ENCODE measurements around the gene CD34. TPM values are rescaled to one million over a fixed set of nuclear protein-coding genes. Genes with fewer than 3 reads are reported as not detected.

The CD34 gene
- polyA plus RNA-seq, 4 donors = 1.1 to 23.7 (median 9.7) TPM

GRCh38 chr1:207892764-207893163 lies 18.2 kb downstream of the CD34 start:
- DNase-seq = no peak
- Histone ChIP-seq H3K9me3 (ENCODE audit: control insufficient read depth in 2 of 2, insufficient read depth in 1 of 2, low read depth in 1 of 2, low read length in 1 of 2) (no peaks in the 10 kb centered on the region), H3K27ac (ENCODE audit: low read depth in 1 of 3, low read length in 2 of 3) (no peak overlapping the region), H3K4me3 (ENCODE audit: low read depth in 1 of 3, low read length in 3 of 3) (no peak overlapping the region), H3K36me3 (ENCODE audit: control insufficient read depth in 3 of 3, insufficient read depth in 2 of 3, low read depth in 1 of 3, low read length in 3 of 3) (peaks cover 0 to 3% (median 0%) of the 10 kb centered on the region in 3 donors), H3K4me1 (ENCODE audit: control insufficient read depth in 3 of 3, insufficient read depth in 2 of 3, low read depth in 1 of 3, low read length in 2 of 3) (peaks cover 3 to 8% (median 3%) of the 10 kb centered on the region in 3 donors), H3K27me3 (ENCODE audit: control insufficient read depth in 3 of 3, insufficient read depth in 3 of 3, low read length in 3 of 3) (peaks cover 0 to 10% (median 3%) of the 10 kb centered on the region in 3 donors)
- WGBS, 3 donors = 68 to 89% (median 85%) methylated on average over 5 of the region's 5 CpGs
- no peak for FAIRE-seq

GRCh38 chr1:207891148-207891547 lies 19.8 kb downstream of the CD34 start:
- no peaks in the 10 kb centered on the region for H3K9me3 ChIP-seq (ENCODE audit: control insufficient read depth in 2 of 2, insufficient read depth in 1 of 2, low read depth in 1 of 2, low read length in 1 of 2)
- no peak overlapping the region for H3K4me3 ChIP-seq (ENCODE audit: low read depth in 1 of 3, low read length in 3 of 3)
- no peak for FAIRE-seq
- peak overlapping the region in 1 of 3 donors; percentile 71 for H3K27ac ChIP-seq (ENCODE audit: low read depth in 1 of 3, low read length in 2 of 3)
- 91 to 94% (median 93%) methylated on average over 6 of the region's 6 CpGs for WGBS, 3 donors
- H3K36me3 ChIP-seq (ENCODE audit: control insufficient read depth in 3 of 3, insufficient read depth in 2 of 3, low read depth in 1 of 3, low read length in 3 of 3) = peaks cover 0 to 3% (median 0%) of the 10 kb centered on the region in 3 donors
- peaks cover 0 to 10% (median 3%) of the 10 kb centered on the region in 3 donors for H3K27me3 ChIP-seq (ENCODE audit: control insufficient read depth in 3 of 3, insufficient read depth in 3 of 3, low read length in 3 of 3)
- no peak for DNase-seq
- peaks cover 3 to 8% (median 3%) of the 10 kb centered on the region in 3 donors for H3K4me1 ChIP-seq (ENCODE audit: control insufficient read depth in 3 of 3, insufficient read depth in 2 of 3, low read depth in 1 of 3, low read length in 2 of 3)

GRCh38 chr1:207890136-207890738 lies 20.7 kb downstream of the CD34 start:
- no peak for FAIRE-seq
- peak; percentile 37 to 40 for DNase-seq
- 31 to 39% (median 33%) methylated on average over 4 of the region's 4 CpGs for WGBS, 3 donors
- H3K27ac ChIP-seq (ENCODE audit: low read depth in 1 of 3, low read length in 2 of 3) = peak overlapping the region; percentile 23 to 71 (median 45)
- H3K4me3 ChIP-seq (ENCODE audit: low read depth in 1 of 3, low read length in 3 of 3) = no peak overlapping the region
- peaks cover 0 to 9% (median 3%) of the 10 kb centered on the region in 3 donors for H3K27me3 ChIP-seq (ENCODE audit: control insufficient read depth in 3 of 3, insufficient read depth in 3 of 3, low read length in 3 of 3)
- peaks cover 3 to 14% (median 3%) of the 10 kb centered on the region in 3 donors for H3K4me1 ChIP-seq (ENCODE audit: control insufficient read depth in 3 of 3, insufficient read depth in 2 of 3, low read depth in 1 of 3, low read length in 2 of 3)
- peaks cover 0 to 3% (median 0%) of the 10 kb centered on the region in 3 donors for H3K36me3 ChIP-seq (ENCODE audit: control insufficient read depth in 3 of 3, insufficient read depth in 2 of 3, low read depth in 1 of 3, low read length in 3 of 3)
- H3K9me3 ChIP-seq (ENCODE audit: control insufficient read depth in 2 of 2, insufficient read depth in 1 of 2, low read depth in 1 of 2, low read length in 1 of 2) = no peaks in the 10 kb centered on the region

- Histone ChIP-seq H3K27me3 (ENCODE audit: control insufficient read depth in 3 of 3, insufficient read depth in 3 of 3, low read length in 3 of 3) (peaks cover 0 to 5% (median 3%) of the 10 kb centered on the region in 3 donors), H3K9me3 (ENCODE audit: control insufficient read depth in 2 of 2, insufficient read depth in 1 of 2, low read depth in 1 of 2, low read length in 1 of 2) (no peaks in the 10 kb centered on the region), H3K4me1 (ENCODE audit: control insufficient read depth in 3 of 3, insufficient read depth in 2 of 3, low read depth in 1 of 3, low read length in 2 of 3) (peaks cover 3 to 16% (median 3%) of the 10 kb centered on the region in 3 donors), H3K36me3 (ENCODE audit: control insufficient read depth in 3 of 3, insufficient read depth in 2 of 3, low read depth in 1 of 3, low read length in 3 of 3) (peaks cover 0 to 3% (median 0%) of the 10 kb centered on the region in 3 donors), H3K27ac (ENCODE audit: low read depth in 1 of 3, low read length in 2 of 3) (peak overlapping the region in 1 of 3 donors; percentile 55), H3K4me3 (ENCODE audit: low read depth in 1 of 3, low read length in 3 of 3) (no peak overlapping the region)
- WGBS, 3 donors = 75 to 87% (median 79%) methylated on average over 5 of the region's 5 CpGs
- no peak for FAIRE-seq
- DNase-seq = no peak
Observed at GRCh38 chr1:207888652-207889051, 22.3 kb downstream of the CD34 start.

GRCh38 chr1:207887542-207888201 lies 23.3 kb downstream of the CD34 start:
- H3K4me1 ChIP-seq (ENCODE audit: control insufficient read depth in 3 of 3, insufficient read depth in 2 of 3, low read depth in 1 of 3, low read length in 2 of 3) = peaks cover 3 to 16% (median 3%) of the 10 kb centered on the region in 3 donors
- 78 to 86% (median 85%) methylated on average over 19 of the region's 19 CpGs for whole genome bisulfite sequencing, 3 donors
- peaks cover 0 to under 1% (median under 1%) of the 10 kb centered on the region in 3 donors for H3K27me3 ChIP-seq (ENCODE audit: control insufficient read depth in 3 of 3, insufficient read depth in 3 of 3, low read length in 3 of 3)
- no peak for FAIRE-seq
- H3K27ac ChIP-seq (ENCODE audit: low read depth in 1 of 3, low read length in 2 of 3) = peak overlapping the region in 1 of 3 donors; percentile 22
- H3K4me3 ChIP-seq (ENCODE audit: low read depth in 1 of 3, low read length in 3 of 3) = no peak overlapping the region
- no peaks in the 10 kb centered on the region for H3K9me3 ChIP-seq (ENCODE audit: control insufficient read depth in 2 of 2, insufficient read depth in 1 of 2, low read depth in 1 of 2, low read length in 1 of 2)
- no peak for DNase-seq
- peaks cover 0 to under 1% (median 0%) of the 10 kb centered on the region in 3 donors for H3K36me3 ChIP-seq (ENCODE audit: control insufficient read depth in 3 of 3, insufficient read depth in 2 of 3, low read depth in 1 of 3, low read length in 3 of 3)

GRCh38 chr1:207886227-207886626 lies 24.7 kb downstream of the CD34 start:
- Histone ChIP-seq H3K27me3 (ENCODE audit: control insufficient read depth in 3 of 3, insufficient read depth in 3 of 3, low read length in 3 of 3) (no peaks in the 10 kb centered on the region), H3K36me3 (ENCODE audit: control insufficient read depth in 3 of 3, insufficient read depth in 2 of 3, low read depth in 1 of 3, low read length in 3 of 3) (no peaks in the 10 kb centered on the region), H3K27ac (ENCODE audit: low read depth in 1 of 3, low read length in 2 of 3) (peak overlapping the region in 1 of 3 donors; percentile 17), H3K4me1 (ENCODE audit: control insufficient read depth in 3 of 3, insufficient read depth in 2 of 3, low read depth in 1 of 3, low read length in 2 of 3) (peaks cover 3 to 16% (median 3%) of the 10 kb centered on the region in 3 donors), H3K4me3 (ENCODE audit: low read depth in 1 of 3, low read length in 3 of 3) (no peak overlapping the region), H3K9me3 (ENCODE audit: control insufficient read depth in 2 of 2, insufficient read depth in 1 of 2, low read depth in 1 of 2, low read length in 1 of 2) (no peaks in the 10 kb centered on the region)
- no peak for DNase-seq
- no peak for FAIRE-seq
- WGBS, 3 donors = 75 to 90% (median 88%) methylated on average over 1 of the region's 1 CpG

GRCh38 chr1:207885129-207886032 lies 25.5 kb downstream of the CD34 start:
- DNase-seq = peak; percentile 80 to 89
- H3K9me3 ChIP-seq (ENCODE audit: control insufficient read depth in 2 of 2, insufficient read depth in 1 of 2, low read depth in 1 of 2, low read length in 1 of 2) = no peaks in the 10 kb centered on the region
- no peak for FAIRE-seq
- WGBS, 3 donors = 25 to 27% (median 26%) methylated on average over 9 of the region's 9 CpGs
- no peaks in the 10 kb centered on the region for H3K36me3 ChIP-seq (ENCODE audit: control insufficient read depth in 3 of 3, insufficient read depth in 2 of 3, low read depth in 1 of 3, low read length in 3 of 3)
- H3K27me3 ChIP-seq (ENCODE audit: control insufficient read depth in 3 of 3, insufficient read depth in 3 of 3, low read length in 3 of 3) = no peaks in the 10 kb centered on the region
- H3K4me3 ChIP-seq (ENCODE audit: low read depth in 1 of 3, low read length in 3 of 3) = no peak overlapping the region
- peak overlapping the region in 2 of 3 donors; percentile 18 to 22 for H3K27ac ChIP-seq (ENCODE audit: low read depth in 1 of 3, low read length in 2 of 3)
- H3K4me1 ChIP-seq (ENCODE audit: control insufficient read depth in 3 of 3, insufficient read depth in 2 of 3, low read depth in 1 of 3, low read length in 2 of 3) = peaks cover 3 to 10% (median 3%) of the 10 kb centered on the region in 3 donors
